Measurements from ENCODE around the gene RNF146. TPM values are rescaled to one million over a fixed set of nuclear protein-coding genes. Genes with fewer than 3 reads are reported as not detected.

Gene RNF146
- total and polyA plus RNA-seq, 2 experiments from 2014 or later: 36.7 to 46.3 TPM

- DNase-seq: peak; percentile 79
- Histone ChIP-seq H3F3A (ENCODE audit: insufficient read depth) (peaks cover 5% of the 10 kb centered on the region; the same call in 1 of the 2 replicates), H3K27me3 (replicated peaks; ENCODE audit: insufficient read depth) (no peaks in the 10 kb centered on the region), H3K4me1 (ENCODE audit: insufficient read depth) (peaks cover 21% of the 10 kb centered on the region), H3K36me3 (ENCODE audit: low read depth) (no peaks in the 10 kb centered on the region), H3K9ac (peak overlapping the region; percentile 97), H3K9me3 (ENCODE audit: low read depth) (no peaks in the 10 kb centered on the region), H2AFZ (peak overlapping the region; percentile 89), H4K20me1 (ENCODE audit: insufficient read depth) (peaks cover 2% of the 10 kb centered on the region; the same call in 1 of the 2 replicates), H3K4me2 (ENCODE audit: unreplicated experiment) (peak overlapping the region; percentile 89), H3K79me2 (ENCODE audit: insufficient read depth) (peaks cover 53% of the 10 kb centered on the region), H3K27ac (peak overlapping the region; percentile 94), H3K4me3 (peak overlapping the region; percentile 90), H3K9me2 (ENCODE audit: insufficient read depth) (no peaks in the 10 kb centered on the region)
- 1% methylated on average over 45 to 57 of the region's 64 CpGs for WGBS, 2 experiments (ENCODE audit: low coverage in 1 of 2, low lambda C conversion rate in 2 of 2, missing lambda C conversion rate in 2 of 2)
- TF ChIP-seq EZH2 (IDR thresholded peaks at IDR 0.05; ENCODE audit: insufficient read depth, poor library complexity, severe bottlenecking) (no peak), EZH2phosphoT487 (IDR thresholded peaks at IDR 0.05; ENCODE audit: insufficient read depth, low read depth) (no peak)
- in situ Hi-C loops (cut with MboI): no loop called here
Observed at GRCh38 chr6:127266892-127267645, 405 bp downstream of the RNF146 start.

GRCh38 chr6:127267646-127268625 is 1.3 kb downstream of the RNF146 start:
- peak overlapping the region; percentile 97 for H3K9ac ChIP-seq
- peaks cover 21% of the 10 kb centered on the region for H3K4me1 ChIP-seq (ENCODE audit: insufficient read depth)
- peak overlapping the region; percentile 94 for H3K27ac ChIP-seq
- WGBS, 2 experiments (ENCODE audit: low coverage in 1 of 2, low lambda C conversion rate in 2 of 2, missing lambda C conversion rate in 2 of 2): 1% methylated on average over 16 of the region's 16 CpGs
- H3K27me3 ChIP-seq (replicated peaks; ENCODE audit: insufficient read depth): no peaks in the 10 kb centered on the region
- in situ Hi-C loops (cut with MboI): no loop called here
- H3F3A ChIP-seq (ENCODE audit: insufficient read depth): peaks cover 5% of the 10 kb centered on the region; the same call in 1 of the 2 replicates
- no peaks in the 10 kb centered on the region for H3K9me2 ChIP-seq (ENCODE audit: insufficient read depth)
- no peaks in the 10 kb centered on the region for H3K9me3 ChIP-seq (ENCODE audit: low read depth)
- peak overlapping the region; percentile 89 for H3K4me2 ChIP-seq (ENCODE audit: unreplicated experiment)
- H3K79me2 ChIP-seq (ENCODE audit: insufficient read depth): peaks cover 62% of the 10 kb centered on the region
- peak; percentile 49 for DNase-seq
- no peaks in the 10 kb centered on the region for H3K36me3 ChIP-seq (ENCODE audit: low read depth)
- peaks cover 10% of the 10 kb centered on the region for H4K20me1 ChIP-seq (ENCODE audit: insufficient read depth)
- H3K4me3 ChIP-seq: peak overlapping the region; percentile 90
- TF ChIP-seq EZH2phosphoT487 (IDR thresholded peaks at IDR 0.05; ENCODE audit: insufficient read depth, low read depth): no peak
- no peak for TF ChIP-seq EZH2 (IDR thresholded peaks at IDR 0.05; ENCODE audit: insufficient read depth, poor library complexity, severe bottlenecking)
- peak overlapping the region; percentile 89 for H2AFZ ChIP-seq

GRCh38 chr6:127272576-127272975 is 5.9 kb downstream of the RNF146 start:
- H4K20me1 ChIP-seq (ENCODE audit: insufficient read depth): peaks cover 30% of the 10 kb centered on the region
- H3K9me3 ChIP-seq (ENCODE audit: low read depth): no peaks in the 10 kb centered on the region
- H3K79me2 ChIP-seq (ENCODE audit: insufficient read depth): peaks cover 100% of the 10 kb centered on the region
- WGBS, 2 experiments (ENCODE audit: low coverage in 1 of 2, low lambda C conversion rate in 2 of 2, missing lambda C conversion rate in 2 of 2): 84 to 85% methylated on average over 3 of the region's 3 CpGs
- no peak for TF ChIP-seq EZH2 (IDR thresholded peaks at IDR 0.05; ENCODE audit: insufficient read depth, poor library complexity, severe bottlenecking)
- TF ChIP-seq EZH2phosphoT487 (IDR thresholded peaks at IDR 0.05; ENCODE audit: insufficient read depth, low read depth): no peak
- no peaks in the 10 kb centered on the region for H3K27me3 ChIP-seq (replicated peaks; ENCODE audit: insufficient read depth)
- H3F3A ChIP-seq (ENCODE audit: insufficient read depth): peaks cover 4% of the 10 kb centered on the region; the same call in 1 of the 2 replicates
- no peaks in the 10 kb centered on the region for H3K36me3 ChIP-seq (ENCODE audit: low read depth)
- no peak overlapping the region for H3K4me2 ChIP-seq (ENCODE audit: unreplicated experiment)
- no peak overlapping the region for H3K27ac ChIP-seq
- no peaks in the 10 kb centered on the region for H3K9me2 ChIP-seq (ENCODE audit: insufficient read depth)
- H3K4me3 ChIP-seq: no peak overlapping the region
- H3K4me1 ChIP-seq (ENCODE audit: insufficient read depth): peaks cover 21% of the 10 kb centered on the region
- no peak overlapping the region for H3K9ac ChIP-seq
- H2AFZ ChIP-seq: no peak overlapping the region
- in situ Hi-C loops (cut with MboI): no loop called here
- no peak for DNase-seq

- 74 to 75% methylated on average over 2 of the region's 2 CpGs for WGBS, 2 experiments (ENCODE audit: low coverage in 1 of 2, low lambda C conversion rate in 2 of 2, missing lambda C conversion rate in 2 of 2)
- H3K4me1 ChIP-seq (ENCODE audit: insufficient read depth): peaks cover 20% of the 10 kb centered on the region
Observed at GRCh38 chr6:127273499-127273898, 6.8 kb downstream of the RNF146 start.

More at GRCh38 chr6:127273499-127273898, 6.8 kb downstream of the RNF146 start:
- no peaks in the 10 kb centered on the region for H3K9me3 ChIP-seq (ENCODE audit: low read depth)
- in situ Hi-C loops (cut with MboI): no loop called here
- DNase-seq: no peak
- H3K9ac ChIP-seq: no peak overlapping the region
- no peaks in the 10 kb centered on the region for H3K36me3 ChIP-seq (ENCODE audit: low read depth)
- H3F3A ChIP-seq (ENCODE audit: insufficient read depth): no peaks in the 10 kb centered on the region
- H3K79me2 ChIP-seq (ENCODE audit: insufficient read depth): peaks cover 100% of the 10 kb centered on the region
- TF ChIP-seq EZH2phosphoT487 (IDR thresholded peaks at IDR 0.05; ENCODE audit: insufficient read depth, low read depth) (no peak), EZH2 (IDR thresholded peaks at IDR 0.05; ENCODE audit: insufficient read depth, poor library complexity, severe bottlenecking) (no peak)
- no peaks in the 10 kb centered on the region for H3K9me2 ChIP-seq (ENCODE audit: insufficient read depth)
- no peak overlapping the region for H3K27ac ChIP-seq
- H2AFZ ChIP-seq: no peak overlapping the region
- H3K27me3 ChIP-seq (replicated peaks; ENCODE audit: insufficient read depth): no peaks in the 10 kb centered on the region
- H4K20me1 ChIP-seq (ENCODE audit: insufficient read depth): peaks cover 31% of the 10 kb centered on the region
- H3K4me2 ChIP-seq (ENCODE audit: unreplicated experiment): no peak overlapping the region
- H3K4me3 ChIP-seq: no peak overlapping the region

All from GM23248 (cell line).